MM.1S (cell line): ENCODE results near the gene MBOAT7.
"Not testable (repeated sequence)": the region's sequence is repeated elsewhere in the genome, so short reads cannot be mapped to it uniquely, and the experiment has no call there.

Experiments
- DNase-seq: peaks from one replicate; pipeline ENCODE4 v3.0.0-alpha.2; 2015
- H2AFZ ChIP-seq: fragments of 300-600 bp; sonication (generic); 2 replicates; pipeline ENCODE4 v1.6.0; 2016; ENCODE audit warnings: antibody characterized with exemption, low read length
- H3F3A ChIP-seq: fragments of 300-600 bp; sonication (generic); 2 replicates; pipeline ENCODE4 v1.6.1; 2016; ENCODE audit warnings: mild to moderate bottlenecking, antibody characterized with exemption, low read length, moderate library complexity, mixed read lengths; ENCODE audit not compliant: insufficient read depth
- H3K27ac ChIP-seq: fragments of 300-600 bp; sonication (generic); 2 replicates; pipeline ENCODE4 v1.5.1; 2016; ENCODE audit warnings: mild to moderate bottlenecking, low read length
- H3K27me3 ChIP-seq: fragments of 300-600 bp; sonication (generic); replicated peaks from 2 replicates; pipeline ENCODE4 v1.6.0; 2016; ENCODE audit warnings: low read length; ENCODE audit not compliant: insufficient read depth
- H3K36me3 ChIP-seq: fragments of 300-600 bp; sonication (generic); replicated peaks from 2 replicates; pipeline ENCODE4 v1.6.1; 2016; ENCODE audit warnings: mild to moderate bottlenecking, low read length, mixed read lengths; ENCODE audit not compliant: insufficient read depth
- H3K4me1 ChIP-seq: fragments of 300-600 bp; sonication (generic); 2 replicates; pipeline ENCODE4 v1.6.1; 2016; ENCODE audit warnings: low read length, mixed read lengths
- H3K4me2 ChIP-seq: fragments of 300-600 bp; sonication (generic); 2 replicates; pipeline ENCODE4 v1.6.0; 2016; ENCODE audit warnings: low read depth, low read length
- H3K4me3 ChIP-seq: fragments of 300-600 bp; sonication (generic); 2 replicates; pipeline ENCODE4 v1.5.1; 2016; ENCODE audit warnings: low read length, mixed read lengths
- H3K79me2 ChIP-seq: fragments of 300-600 bp; sonication (generic); 2 replicates; pipeline ENCODE4 v1.6.1; 2016; ENCODE audit warnings: mixed run types, low read length, mixed read lengths
- H3K9ac ChIP-seq: fragments of 300-600 bp; sonication (generic); 2 replicates; pipeline ENCODE4 v1.6.1; 2016; ENCODE audit warnings: low read length, mixed read lengths
- H3K9me2 ChIP-seq: fragments of 300-600 bp; sonication (generic); replicated peaks from 2 replicates; pipeline ENCODE4 v1.6.1; 2016; ENCODE audit warnings: mild to moderate bottlenecking, low read length, mixed read lengths; ENCODE audit not compliant: insufficient read depth
- H3K9me3 ChIP-seq: fragments of 300-600 bp; sonication (generic); replicated peaks from 2 replicates; pipeline ENCODE4 v1.6.1; 2016; ENCODE audit warnings: mild to moderate bottlenecking, low read length, mixed read lengths; ENCODE audit not compliant: insufficient read depth
- H4K20me1 ChIP-seq: fragments of 300-600 bp; sonication (generic); 2 replicates; pipeline ENCODE4 v1.6.1; 2016; ENCODE audit warnings: mild to moderate bottlenecking, low read length, moderate library complexity, mixed read lengths; ENCODE audit not compliant: insufficient read depth
- EZH2 ChIP-seq: fragments of 300-600 bp; sonication (generic); optimal IDR thresholded peaks from 2 replicates; pipeline ENCODE3; 2017; ENCODE audit warnings: low read depth, mild to moderate bottlenecking, antibody characterized with exemption, low read length, mixed read lengths
- EZH2phosphoT487 ChIP-seq: fragments of 300-600 bp; sonication (generic); IDR thresholded peaks from 2 replicates; pipeline ENCODE4 v1.6.1; 2018; ENCODE audit warnings: antibody characterized with exemption, low read length
- TF ChIP-seq, protein P1 (sequence below): fragments of 300-600 bp; sonication (generic); IDR thresholded peaks from 2 replicates; pipeline ENCODE4 v1.5.1; 2016; ENCODE audit warnings: antibody characterized with exemption, low read length, mixed read lengths

MBOAT7 gene

GRCh38 chr19:54186351-54186750 lies 3.0 kb downstream of the MBOAT7 start:
- no peak overlapping the region for H2AFZ ChIP-seq
- H3K4me2 ChIP-seq: no peak overlapping the region
- no peaks in the 10 kb centered on the region for H4K20me1 ChIP-seq
- H3K36me3 ChIP-seq: no peaks in the 10 kb centered on the region
- H3K27me3 ChIP-seq: no peaks in the 10 kb centered on the region
- H3K27ac ChIP-seq: no peak overlapping the region
- H3K79me2 ChIP-seq: peaks cover 11% of the 10 kb centered on the region
- no peaks in the 10 kb centered on the region for H3F3A ChIP-seq
- no peaks in the 10 kb centered on the region for H3K9me3 ChIP-seq
- H3K4me3 ChIP-seq: no peak overlapping the region
- H3K4me1 ChIP-seq: peaks cover 6% of the 10 kb centered on the region; the same call in 1 of the 2 replicates
- TF ChIP-seq EZH2 (no peak), EZH2phosphoT487 (no peak)
- TF ChIP-seq, protein P1, sequence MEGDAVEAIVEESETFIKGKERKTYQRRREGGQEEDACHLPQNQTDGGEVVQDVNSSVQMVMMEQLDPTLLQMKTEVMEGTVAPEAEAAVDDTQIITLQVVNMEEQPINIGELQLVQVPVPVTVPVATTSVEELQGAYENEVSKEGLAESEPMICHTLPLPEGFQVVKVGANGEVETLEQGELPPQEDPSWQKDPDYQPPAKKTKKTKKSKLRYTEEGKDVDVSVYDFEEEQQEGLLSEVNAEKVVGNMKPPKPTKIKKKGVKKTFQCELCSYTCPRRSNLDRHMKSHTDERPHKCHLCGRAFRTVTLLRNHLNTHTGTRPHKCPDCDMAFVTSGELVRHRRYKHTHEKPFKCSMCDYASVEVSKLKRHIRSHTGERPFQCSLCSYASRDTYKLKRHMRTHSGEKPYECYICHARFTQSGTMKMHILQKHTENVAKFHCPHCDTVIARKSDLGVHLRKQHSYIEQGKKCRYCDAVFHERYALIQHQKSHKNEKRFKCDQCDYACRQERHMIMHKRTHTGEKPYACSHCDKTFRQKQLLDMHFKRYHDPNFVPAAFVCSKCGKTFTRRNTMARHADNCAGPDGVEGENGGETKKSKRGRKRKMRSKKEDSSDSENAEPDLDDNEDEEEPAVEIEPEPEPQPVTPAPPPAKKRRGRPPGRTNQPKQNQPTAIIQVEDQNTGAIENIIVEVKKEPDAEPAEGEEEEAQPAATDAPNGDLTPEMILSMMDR: no peak
- no peaks in the 10 kb centered on the region for H3K9me2 ChIP-seq
- H3K9ac ChIP-seq: no peak overlapping the region
- no peak for DNase-seq

DNA sequence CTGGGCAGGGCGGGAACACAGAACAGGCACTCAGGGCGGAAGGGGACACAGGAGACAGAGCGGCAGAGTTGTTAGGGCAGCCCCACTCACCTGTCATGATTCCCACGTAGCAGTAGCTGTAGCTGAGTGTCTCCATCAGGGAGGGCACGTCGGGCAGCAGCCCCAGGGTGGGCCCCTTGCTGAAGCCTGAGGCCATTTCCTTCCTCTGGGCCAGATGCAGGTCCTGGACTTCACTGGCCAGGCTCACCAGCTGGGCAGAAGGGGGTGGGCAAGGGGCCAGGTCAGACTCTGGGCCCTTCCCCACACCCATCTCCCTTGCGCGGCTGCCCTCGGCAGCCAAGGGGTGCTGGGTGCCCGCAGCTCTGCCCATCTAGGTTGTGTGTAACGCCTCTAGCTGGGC lies 5.9 kb downstream of the MBOAT7 start:
- Histone ChIP-seq H3K4me3 (no peak overlapping the region), H3K9me3 (no peaks in the 10 kb centered on the region), H3K9ac (no peak overlapping the region), H3K79me2 (peaks cover 5% of the 10 kb centered on the region), H4K20me1 (no peaks in the 10 kb centered on the region), H3K27ac (no peak overlapping the region), H2AFZ (no peak overlapping the region), H3K4me2 (no peak overlapping the region), H3K9me2 (no peaks in the 10 kb centered on the region), H3F3A (no peaks in the 10 kb centered on the region), H3K36me3 (no peaks in the 10 kb centered on the region), H3K27me3 (no peaks in the 10 kb centered on the region), H3K4me1 (peaks cover 4% of the 10 kb centered on the region; the same call in 1 of the 2 replicates)
- no peak for TF ChIP-seq EZH2
- no peak for TF ChIP-seq EZH2phosphoT487
- TF ChIP-seq, protein P1: no peak
- DNase-seq: no peak

- not testable (repeated sequence) for H3F3A ChIP-seq, H3K79me2 ChIP-seq, H4K20me1 ChIP-seq, DNase-seq, H3K9ac ChIP-seq, H3K9me3 ChIP-seq, H3K4me3 ChIP-seq, H3K27ac ChIP-seq, H3K4me2 ChIP-seq, H3K4me1 ChIP-seq, H3K9me2 ChIP-seq, H2AFZ ChIP-seq, H3K36me3 ChIP-seq, H3K27me3 ChIP-seq
Observed at GRCh38 chr19:54181894-54182293, 7.5 kb downstream of the MBOAT7 start.

DNA sequence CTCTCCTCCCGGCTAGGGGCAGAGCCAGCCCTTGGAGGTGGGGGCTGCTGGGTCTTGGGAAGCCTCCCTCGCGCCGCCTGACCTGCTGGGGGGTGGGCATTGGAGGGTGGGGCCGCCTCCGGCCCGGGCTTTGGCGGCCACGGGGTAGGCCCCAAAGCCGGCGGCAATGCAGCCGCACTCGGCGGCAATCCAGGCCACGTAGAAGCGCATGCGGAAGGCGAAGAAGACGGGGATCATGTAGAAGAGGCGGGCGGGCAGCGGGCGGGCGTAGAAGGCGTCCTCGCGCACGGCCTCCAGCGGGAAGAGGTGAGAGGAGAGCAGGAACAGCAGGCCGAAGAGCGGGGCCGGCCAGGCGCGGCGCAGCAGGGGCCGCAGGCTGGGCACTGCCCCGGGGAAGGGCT lies 8.7 kb downstream of the MBOAT7 start:
- Histone ChIP-seq H3K27me3 (no peaks in the 10 kb centered on the region), H3K4me1 (no peaks in the 10 kb centered on the region), H3F3A (no peaks in the 10 kb centered on the region), H3K4me2 (no peak overlapping the region), H4K20me1 (no peaks in the 10 kb centered on the region), H3K9me3 (no peaks in the 10 kb centered on the region), H3K4me3 (no peak overlapping the region), H3K9ac (no peak overlapping the region), H3K36me3 (no peaks in the 10 kb centered on the region), H3K9me2 (no peaks in the 10 kb centered on the region), H2AFZ (no peak overlapping the region), H3K79me2 (no peaks in the 10 kb centered on the region), H3K27ac (no peak overlapping the region)
- DNase-seq: no peak
- no peak for TF ChIP-seq EZH2phosphoT487
- no peak for TF ChIP-seq EZH2
- TF ChIP-seq, protein P1: no peak
